HG02840 (cell line): Measurements from ENCODE around the gene TMEM231.
A peak's percentile ranks its signal among the peaks of the same experiment; 100 is the strongest.
"Not testable (repeated sequence)": the region's sequence is repeated elsewhere in the genome, so short reads cannot be mapped to it uniquely, and the experiment has no call there.

ENCODE experiments used
- ATAC-seq: cut with Tn5 transposase; IDR thresholded peaks from one replicate; pipeline ENCODE4 v1.9.1; 2021; ENCODE audit warnings: mild to moderate bottlenecking, moderate library complexity, moderate number of reproducible peaks; ENCODE audit not compliant: unreplicated experiment, low FRiP score

The TMEM231 gene

DNA sequence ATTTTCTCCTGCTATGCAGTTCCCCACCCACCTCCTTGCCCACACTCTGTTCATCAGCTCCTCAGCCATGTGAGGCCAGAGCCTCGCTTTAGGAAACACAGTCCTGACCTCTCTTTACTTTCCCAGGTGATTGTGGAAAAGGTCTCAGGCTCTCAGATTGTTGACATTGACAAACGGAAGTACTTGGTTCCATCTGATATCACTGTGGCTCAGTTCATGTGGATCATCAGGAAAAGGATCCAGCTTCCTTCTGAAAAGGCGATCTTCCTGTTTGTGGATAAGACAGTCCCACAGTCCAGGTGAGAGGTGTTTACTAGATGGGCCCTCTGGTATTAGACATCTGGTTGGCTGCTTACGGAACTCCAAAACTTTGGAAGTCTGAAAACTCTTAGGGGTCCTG lies 11.9 kb upstream of the TMEM231 start:
- no peak for ATAC-seq

DNA sequence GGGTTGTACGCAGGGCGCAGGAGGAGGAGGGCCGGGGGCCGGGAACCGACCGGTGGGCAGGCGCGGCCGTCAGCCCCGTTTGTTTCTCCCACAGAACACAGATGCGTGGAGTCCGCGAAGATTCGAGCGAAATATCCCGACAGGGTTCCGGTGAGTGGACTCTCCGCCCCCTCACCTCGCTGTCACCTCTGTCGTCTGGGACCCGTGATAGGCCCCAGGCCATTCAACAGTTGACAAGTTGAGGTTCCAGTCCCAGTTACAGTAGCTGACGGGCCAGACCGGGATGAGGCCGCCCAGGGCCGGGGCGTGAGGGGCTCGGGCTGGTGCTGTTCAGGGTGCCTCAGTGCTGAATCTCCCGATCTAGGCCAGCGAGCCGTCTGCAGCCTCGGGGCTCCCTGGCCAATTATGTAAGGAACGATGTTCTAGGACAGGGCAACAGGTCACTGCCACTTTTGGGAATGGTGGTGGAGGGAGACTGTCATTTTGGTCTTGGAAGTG lies 10.8 kb upstream of the TMEM231 start:
- peak; percentile 2 for ATAC-seq

DNA sequence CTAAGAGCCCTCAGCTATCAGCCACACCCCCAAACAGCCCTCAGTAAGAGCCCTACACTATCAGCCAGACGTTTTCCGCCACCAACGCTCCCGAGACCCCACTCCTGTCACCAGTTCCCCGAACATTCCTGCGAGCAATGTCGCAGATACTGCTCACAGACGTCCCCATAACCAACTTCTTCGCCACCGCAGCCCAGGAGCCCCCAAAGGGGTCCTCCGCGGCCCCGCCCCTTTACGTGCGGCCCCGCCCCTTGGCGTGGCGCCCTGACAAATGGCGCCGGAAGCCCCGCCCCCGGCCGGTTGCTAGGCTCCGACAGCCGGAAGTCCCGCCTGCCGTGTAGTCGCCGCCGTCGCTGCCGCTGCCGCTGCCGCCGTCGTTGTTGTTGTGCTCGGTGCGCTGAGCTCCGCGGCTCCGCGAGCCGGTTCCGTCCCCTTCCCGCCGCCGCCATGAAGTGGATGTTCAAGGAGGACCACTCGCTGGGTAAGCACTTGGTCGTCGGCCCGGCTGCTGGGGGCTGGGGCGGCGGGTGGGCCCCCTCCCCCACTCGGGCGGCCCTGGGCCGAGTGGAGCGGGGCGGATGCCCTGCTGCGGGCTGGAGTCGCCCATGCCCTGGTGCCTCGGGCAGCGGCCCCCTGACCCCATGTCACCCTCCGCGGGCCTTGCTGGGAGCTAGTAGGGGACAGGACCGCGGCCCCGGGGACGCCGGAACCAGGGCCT lies 10.1 kb upstream of the TMEM231 start, which contains the start of gene GABARAPL2:
Gene GABARAPL2, plus strand, starts transcription at position 340 of the 718 bp plus-strand sequence. Its CDS starts 108 bp downstream, at position 448.
- peak; percentile 72 for ATAC-seq

DNA sequence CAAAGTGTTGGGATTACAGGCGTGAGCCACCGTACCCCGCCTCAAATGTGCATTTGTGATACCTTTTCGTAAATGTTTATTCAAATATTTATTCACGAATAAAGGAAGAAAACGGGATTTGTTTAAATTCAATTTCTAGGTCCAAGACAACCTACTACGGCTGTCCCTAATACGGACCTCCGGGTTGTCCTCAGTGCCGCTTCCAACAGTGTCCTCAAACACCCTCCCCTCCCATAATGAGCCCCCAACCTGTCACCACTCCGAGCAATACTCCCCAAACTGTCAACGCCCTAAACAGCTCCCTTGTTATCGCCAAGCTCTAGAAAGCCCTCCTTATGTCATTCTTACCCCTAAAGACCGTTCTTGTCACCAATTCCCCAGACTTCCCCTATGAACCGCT lies 9.6 kb upstream of the TMEM231 start:
- peak; percentile 9 for ATAC-seq

DNA sequence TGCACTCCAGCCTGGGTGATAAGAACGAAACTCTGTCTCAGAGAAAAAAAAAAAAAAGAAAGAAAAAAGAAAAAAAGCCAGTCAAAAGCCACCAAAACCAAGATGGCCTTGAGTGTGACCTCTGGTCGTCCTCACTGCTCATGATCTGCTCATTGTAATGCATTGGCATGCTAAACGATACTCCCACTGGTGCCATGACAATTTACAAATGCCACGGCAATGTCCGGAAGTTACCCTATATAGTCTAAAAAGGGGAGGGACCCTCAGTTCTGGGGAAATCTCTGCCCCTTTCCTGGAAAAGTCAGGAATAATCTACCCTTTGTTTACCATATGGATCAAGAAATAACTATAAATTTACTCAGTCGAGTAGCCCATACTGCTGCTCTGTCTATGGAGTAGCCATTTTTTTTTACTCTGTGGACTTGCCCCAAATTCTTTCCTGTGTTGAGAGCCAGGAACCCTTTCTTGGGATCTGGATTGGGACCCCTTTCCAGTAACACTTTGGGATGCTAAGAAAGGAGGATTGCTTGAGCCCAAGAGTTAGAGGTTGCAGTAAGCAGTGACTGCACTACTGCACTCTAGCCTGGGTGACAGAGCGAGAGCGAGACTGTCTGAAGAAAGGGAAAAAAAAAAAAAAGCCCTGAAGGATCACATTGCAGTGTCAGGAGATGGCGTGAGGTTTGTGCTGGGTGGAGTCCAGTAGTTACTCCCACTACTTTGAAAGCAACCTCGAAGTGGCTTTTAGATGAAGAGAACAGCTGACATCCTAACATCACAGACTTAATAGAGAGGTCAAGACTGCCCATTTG lies 3.7 kb upstream of the TMEM231 start:
- no peak for ATAC-seq

DNA sequence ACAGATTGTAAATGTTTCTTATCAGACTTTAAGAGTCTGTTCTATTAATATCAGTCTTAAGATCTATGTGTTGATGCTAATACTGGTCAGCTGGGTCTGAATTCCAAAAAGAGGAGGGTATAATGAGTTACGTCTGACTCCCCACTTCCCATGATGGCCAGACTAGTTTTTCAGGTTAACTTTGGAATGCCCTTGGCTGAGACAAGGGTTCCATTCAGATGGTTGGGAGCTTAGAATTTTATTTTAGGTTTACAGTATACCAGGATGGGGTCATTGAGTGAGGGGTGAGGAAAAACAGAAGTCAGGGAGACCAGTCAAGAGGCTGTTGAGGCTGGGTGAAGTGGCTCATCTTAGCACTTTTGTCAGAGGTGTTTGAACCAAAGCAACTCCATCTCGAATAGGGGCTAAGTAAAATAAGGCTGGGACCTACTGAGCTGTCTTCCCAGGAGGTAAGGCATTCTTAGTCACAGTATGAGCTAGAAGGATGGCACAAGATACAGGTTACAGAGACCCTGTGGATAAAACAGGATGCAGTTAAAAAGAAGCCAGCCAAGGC lies 2.9 kb upstream of the TMEM231 start:
- no peak for ATAC-seq

DNA sequence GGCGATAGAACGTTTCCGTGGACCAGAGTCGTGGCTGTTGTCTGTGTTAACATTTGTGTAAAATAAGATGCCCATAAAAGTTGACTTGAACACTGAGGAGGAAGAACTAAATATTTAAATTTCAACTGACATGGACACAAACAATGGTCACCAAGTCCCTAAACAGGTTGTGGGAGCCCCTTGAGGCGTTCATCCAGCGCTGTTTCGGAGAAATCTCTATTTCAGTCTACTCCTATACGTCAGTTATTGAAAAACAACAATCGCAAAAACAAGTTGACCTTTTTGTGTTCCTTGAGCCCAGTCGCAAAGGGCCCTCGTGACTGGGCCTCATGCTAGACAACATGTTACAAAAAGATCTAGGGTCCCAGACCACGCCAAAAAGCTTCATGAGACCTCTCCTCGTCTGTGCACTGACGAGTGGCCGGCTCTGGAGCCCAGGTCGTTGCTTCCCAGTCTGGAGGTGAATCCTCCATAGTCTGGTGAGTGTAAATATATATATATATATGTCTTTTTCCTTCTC lies 439 bp upstream of the TMEM231 start:
- no peak for ATAC-seq

DNA sequence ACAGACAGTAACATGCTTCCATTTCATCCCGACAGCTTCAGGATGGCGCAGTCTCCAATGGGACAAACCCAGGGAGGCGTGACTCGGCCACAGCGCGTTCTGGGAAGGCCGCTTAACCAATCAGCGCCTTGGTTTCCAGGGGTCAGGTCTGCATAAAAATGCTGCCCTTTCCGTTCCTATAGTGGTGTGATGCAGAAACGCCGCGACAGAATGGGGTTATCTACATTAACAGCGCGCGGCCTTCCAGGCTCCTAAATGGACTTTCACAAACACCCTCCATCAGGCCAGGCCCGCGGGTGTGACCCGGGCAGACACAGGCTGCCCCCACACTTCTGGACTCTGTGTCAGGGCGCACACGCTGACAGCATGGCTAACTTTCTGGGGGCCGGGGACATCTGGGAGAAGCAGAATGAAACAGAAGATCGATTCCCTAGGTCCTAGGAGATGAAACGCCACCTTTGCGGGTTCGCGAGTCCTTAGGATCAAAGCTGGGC lies 792 bp downstream of the TMEM231 start:
- ATAC-seq: peak; percentile 33

DNA sequence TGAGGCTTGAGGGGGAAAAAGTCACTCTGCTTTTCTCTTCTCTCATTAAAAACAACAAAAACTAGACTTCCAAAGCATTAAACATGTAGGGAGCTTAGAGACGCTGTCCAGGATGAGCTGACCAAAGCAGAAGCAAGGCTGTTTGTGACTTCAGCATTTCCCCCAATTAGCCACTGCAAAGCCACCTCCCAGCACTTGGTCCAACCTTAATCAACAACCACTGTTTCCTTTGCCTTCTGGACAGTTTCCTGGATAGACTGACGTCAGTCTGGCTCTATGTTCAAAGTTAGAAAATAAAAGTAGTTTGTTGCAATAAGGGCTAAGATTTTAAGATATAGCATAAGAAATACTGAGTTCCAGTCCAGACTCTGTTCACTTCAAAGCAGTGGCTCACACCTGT lies 3.1 kb downstream of the TMEM231 start:
- ATAC-seq: no peak

DNA sequence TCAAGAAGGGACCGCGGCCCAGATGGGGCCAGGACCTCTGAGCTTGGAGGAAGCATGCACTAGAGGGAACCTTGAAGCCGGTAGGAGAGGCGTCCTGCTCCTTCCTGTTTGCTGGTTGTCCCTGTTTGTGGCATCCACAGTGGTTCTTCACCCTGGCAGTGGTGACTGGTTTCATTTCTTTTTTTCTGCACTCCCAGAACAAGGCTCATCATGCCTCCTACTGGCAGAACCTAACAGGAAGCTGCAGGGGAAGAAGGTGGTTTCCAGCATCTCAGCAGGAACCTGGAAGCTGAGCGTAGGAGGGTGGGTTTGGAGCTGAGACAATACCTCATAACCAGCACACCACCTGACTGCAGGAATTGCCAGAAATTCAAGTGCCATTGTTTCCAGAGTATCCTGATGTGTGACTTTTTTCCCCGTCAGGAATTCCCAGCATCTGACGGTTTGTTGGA lies 5.8 kb downstream of the TMEM231 start:
- ATAC-seq: no peak

DNA sequence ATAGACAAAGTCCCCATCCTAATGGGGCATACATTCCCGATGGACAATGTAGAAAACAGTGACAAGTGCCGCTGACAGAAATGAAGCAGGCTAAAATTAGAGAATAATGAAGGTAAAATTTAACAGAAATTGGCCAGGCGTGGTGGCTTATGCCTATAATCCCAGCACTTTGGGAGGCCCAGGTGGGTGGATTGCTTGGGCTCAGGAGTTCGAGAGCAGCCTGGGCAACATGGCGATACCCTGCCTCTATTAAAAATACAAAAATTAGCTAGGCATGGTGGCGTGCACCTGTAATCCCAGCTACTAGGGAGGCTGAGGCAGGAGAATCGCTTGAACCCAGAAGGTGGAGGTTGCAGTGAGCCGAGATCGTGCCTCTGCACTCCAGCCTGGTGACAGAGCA lies 7.6 kb downstream of the TMEM231 start:
- not testable (repeated sequence) for ATAC-seq

DNA sequence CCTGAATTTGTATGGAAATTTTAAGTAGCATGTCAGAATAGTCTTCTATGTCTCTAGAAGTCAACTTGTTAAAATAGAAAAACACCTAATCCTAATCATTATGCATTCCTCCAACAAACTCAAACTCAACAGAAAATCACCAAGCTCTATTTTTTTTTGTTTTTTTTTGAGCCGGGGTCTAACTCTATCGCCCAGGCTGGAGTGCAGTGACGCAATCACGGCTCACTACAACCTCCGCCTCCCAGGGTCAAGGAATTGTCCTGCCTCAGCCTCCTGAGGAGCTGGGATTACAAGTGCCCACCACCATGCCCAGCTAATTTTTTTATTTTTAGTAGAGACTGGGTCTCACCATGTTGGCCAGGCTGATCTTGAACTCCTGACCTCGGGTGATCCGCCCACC lies 9.8 kb downstream of the TMEM231 start:
- ATAC-seq: no peak

DNA sequence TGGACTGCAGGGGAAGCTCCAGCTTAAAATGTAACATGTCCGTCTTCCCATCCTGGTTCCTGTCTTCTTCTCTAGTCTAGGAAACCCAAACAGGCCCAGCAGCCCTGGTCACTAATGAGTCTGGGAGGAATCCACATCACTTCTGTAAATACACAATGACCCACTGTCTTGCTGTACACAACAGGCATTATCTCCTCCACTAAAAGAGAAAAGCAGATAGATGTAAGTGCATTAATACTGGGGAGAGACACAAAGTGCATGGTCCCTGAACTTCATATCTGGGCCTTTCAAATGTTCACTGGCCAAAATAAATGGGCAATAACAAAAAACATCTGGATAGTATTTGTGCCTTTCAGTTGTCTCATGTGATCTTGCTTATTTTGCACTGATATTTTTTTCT lies 10.2 kb downstream of the TMEM231 start:
- not testable (repeated sequence) for ATAC-seq

DNA sequence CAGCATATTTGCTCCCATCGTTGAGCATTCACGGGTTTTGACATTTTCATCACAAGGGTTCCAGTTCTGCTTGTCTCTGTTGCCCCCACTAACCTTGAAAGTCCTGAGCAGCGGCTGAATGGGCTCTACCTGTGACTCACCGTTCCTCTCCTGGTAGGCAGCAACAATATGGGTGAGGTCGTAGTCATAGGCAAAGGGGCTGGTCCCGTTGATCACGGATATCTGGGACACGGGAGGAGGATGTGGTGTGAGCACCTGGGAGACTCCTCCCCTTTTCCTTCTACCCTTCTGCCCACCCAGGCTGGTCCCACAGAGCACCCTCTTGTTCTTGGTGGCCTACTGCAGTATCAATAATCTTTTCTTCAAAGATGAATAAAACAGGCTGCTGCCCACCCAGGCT lies 13.6 kb downstream of the TMEM231 start:
- ATAC-seq: not testable (repeated sequence)

DNA sequence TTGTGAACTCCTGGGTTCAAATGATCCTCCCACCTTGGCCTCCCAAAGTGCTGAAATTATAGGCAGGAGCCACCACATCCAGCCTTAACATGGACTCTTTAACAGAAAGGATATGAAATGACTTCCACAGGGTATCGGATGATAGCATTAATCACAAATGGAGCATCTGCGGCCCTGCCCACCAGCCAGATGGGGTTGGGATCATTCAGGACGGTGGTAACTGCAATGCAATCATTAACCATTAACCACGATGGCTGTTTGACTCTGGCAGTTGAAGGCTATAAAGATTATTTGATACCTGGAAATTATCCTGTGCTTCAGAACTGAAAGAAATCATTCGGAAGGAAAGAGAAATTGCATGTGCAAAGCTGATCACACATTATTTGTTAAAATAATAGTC lies 14.8 kb downstream of the TMEM231 start:
- ATAC-seq: no peak

DNA sequence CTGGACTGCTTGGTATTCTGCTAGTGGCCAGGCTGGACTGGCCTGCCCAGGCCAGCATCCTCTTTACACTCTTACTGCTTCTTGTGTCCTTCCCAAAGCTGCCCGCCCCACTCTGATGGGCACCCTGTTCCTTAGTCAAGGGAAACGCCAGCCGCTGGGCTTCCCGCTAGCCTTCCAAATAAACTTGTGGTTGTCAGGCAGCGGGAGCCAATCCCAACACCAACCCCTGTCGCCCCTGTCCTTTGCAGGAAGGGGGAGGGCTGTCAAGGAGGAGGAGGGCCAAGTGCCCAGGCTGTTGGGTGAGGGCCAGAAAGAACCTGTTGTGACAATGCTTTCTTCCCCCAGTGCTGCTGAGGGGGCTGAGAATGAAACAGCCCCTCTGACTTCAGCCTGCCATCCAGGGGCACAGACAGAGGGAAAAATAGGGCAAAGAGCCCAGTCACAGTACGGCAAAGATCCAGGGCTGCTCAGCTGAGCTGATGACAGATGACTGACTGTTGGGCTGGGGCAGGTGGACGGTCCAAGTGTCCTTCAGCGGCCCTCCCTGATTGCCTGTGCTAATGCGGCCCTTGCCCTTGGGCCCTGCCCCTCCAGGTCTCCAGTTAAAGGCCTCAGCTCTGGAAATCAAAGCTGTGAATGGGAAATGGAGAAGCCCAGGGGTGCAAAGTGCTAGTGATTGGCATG lies 17.0 kb downstream of the TMEM231 start:
- not testable (repeated sequence) for ATAC-seq

DNA sequence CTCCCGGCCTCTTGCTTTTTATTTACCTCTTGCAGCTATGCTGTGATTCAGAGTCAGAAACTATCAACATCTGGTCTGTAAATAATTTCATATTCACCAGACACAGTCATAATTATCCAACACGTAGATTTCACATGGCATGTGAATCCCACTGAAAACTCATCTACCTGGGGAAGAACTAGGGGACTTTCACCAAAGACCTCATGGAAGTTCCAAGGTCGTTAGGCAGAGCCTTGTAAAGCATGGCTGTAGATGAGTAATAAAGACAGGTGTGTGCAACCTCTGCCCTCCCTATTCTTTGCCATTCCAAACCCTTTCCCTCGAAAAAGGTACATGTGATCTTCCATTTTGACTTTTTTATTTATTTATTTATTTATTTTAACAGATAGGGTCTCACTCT lies 18.3 kb downstream of the TMEM231 start:
- ATAC-seq: no peak

DNA sequence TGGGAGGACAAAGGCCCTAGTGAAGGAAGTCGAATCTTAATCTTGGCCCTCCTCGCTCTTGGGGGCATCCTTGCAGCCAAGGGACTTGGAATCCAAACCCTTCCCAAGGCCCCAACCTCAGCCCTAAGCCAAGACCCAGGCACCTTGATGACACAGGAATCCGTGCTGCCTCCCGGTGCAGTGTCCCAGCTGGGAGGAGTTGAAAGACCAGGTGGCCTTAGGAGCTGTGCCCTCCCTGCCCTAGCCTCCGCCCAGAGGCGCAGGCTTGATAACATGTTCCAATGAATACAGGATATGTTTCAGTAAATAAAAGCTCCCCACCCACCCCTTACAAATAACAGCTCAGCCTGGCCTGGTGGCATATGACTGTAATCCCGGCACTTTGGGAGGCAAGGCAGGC lies 20.2 kb downstream of the TMEM231 start, which contains the start of gene CHST5:
Gene CHST5, minus strand, starts transcription at position 208 of the 400 bp plus-strand sequence. CDS start 5,724 bp downstream, outside the sequence.
- no peak for ATAC-seq

DNA sequence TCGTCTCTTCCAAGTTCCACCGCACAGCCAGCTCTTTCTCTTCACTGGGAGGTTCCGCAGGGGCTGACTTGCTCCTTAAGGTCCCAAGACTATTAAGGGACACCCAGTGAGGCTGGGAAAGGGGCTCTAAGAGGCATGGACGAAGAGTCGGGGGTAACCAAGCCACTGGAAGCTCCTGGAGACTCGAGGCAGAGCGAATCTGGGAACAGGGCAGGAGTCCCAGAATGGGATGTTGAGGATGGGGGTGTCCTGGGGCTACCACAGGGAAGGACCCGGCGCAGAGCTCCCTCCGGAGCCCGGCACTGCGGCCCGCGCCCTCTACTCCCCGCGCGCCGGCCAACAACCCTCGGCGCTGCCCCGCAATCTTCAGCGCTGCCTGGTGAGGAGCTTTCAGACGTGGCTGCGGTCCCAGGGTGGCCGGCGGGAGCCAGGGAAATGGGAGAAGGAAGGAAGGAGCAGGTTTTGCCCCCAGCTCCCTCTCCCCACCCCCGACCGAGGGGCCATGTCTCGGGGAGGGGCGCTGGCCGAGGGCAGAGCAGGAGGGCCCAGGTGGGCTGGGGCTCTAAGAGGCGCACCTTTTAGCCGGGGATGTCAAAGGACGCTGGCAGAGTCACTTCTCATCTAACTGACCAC lies 20.7 kb downstream of the TMEM231 start:
- no peak for ATAC-seq
